K562 (cell line): ENCODE data around the gene ELOVL1. TPM values are rescaled to one million over a fixed set of nuclear protein-coding genes. Genes with fewer than 3 reads are reported as not detected.

Experiments
- ADNP ChIP-seq: fragments of 200-800 bp; sonication (Bioruptor generic); IDR thresholded peaks from 2 replicates; pipeline ENCODE4 v1.6.1; 2016; ENCODE audit warnings: missing genetic modification characterization, missing compliant biosample characterization
- CHD4 ChIP-seq: fragments of 200-600 bp; sonication (generic); IDR thresholded peaks from 3 replicates; pipeline ENCODE4 v1.6.1; 2012; ENCODE audit warnings: low read depth, mild to moderate bottlenecking, mixed read lengths, low read length, inconsistent platforms; ENCODE audit not compliant: insufficient read depth, insufficient replicate concordance, poor library complexity, severe bottlenecking
- ELF2 ChIP-seq: fragments of 250-450 bp; sonication (Bioruptor Pico); IDR thresholded peaks from 2 replicates; pipeline ENCODE4 v1.5.0; 2021; ENCODE audit warnings: mild to moderate bottlenecking
- GABPB1 ChIP-seq: sonication (generic); formaldehyde crosslinking; IDR thresholded peaks from 2 replicates; pipeline ENCODE4 v1.8.0; 2022; ENCODE audit warnings: mild to moderate bottlenecking, missing genetic modification reagents
- IFI16 ChIP-seq: fragments of 250-450 bp; sonication (Bioruptor Pico); IDR thresholded peaks from 2 replicates; pipeline ENCODE4 v2.1.2; 2022; ENCODE audit warnings: mild to moderate bottlenecking, inconsistent platforms
- ILK ChIP-seq: fragments of 450-650 bp; IDR thresholded peaks from 2 replicates; pipeline ENCODE4 v1.6.1; 2016; ENCODE audit warnings: missing genetic modification characterization, low read depth, mild to moderate bottlenecking, missing compliant biosample characterization, moderate library complexity, borderline replicate concordance
- MAFG ChIP-seq: fragments of 450-650 bp; conservative IDR thresholded peaks from 2 replicates; pipeline ENCODE4 v1.6.1; 2016; ENCODE audit warnings: missing genetic modification characterization, missing compliant biosample characterization
- RNF2 ChIP-seq: sonication (generic); IDR thresholded peaks from 2 replicates; pipeline ENCODE4 v1.6.1; 2016
- SRSF7 ChIP-seq: fragments of 200-400 bp; formaldehyde crosslinking; optimal IDR thresholded peaks from 2 replicates; pipeline ENCODE3; 2017; ENCODE audit warnings: mild to moderate bottlenecking, low read depth, low read length
- ZBTB8A ChIP-seq: fragments of 450-650 bp; IDR thresholded peaks from 2 replicates; pipeline ENCODE4 v1.6.1; 2018; ENCODE audit warnings: mild to moderate bottlenecking, moderate library complexity; ENCODE audit not compliant: partially characterized antibody
- polyA plus RNA-seq, 8 experiments: library from polyadenylated mRNA; depleted of rRNA in 4 of 8; stranded (reverse) in 5 of 8; unstranded in 3 of 8; fragments of >200 nt; fragmentation: Nextera tagmentation in 2 of 8; fragmentation: Illumina TruSeq in 1 of 8; extraction: Ambion mirVana in 2 of 8; extraction: Trizol in 1 of 8; gene quantifications; 2 replicates each; pipeline versions ENCODE4 v1.2.1 to v1.2.3, GENCODE V29; 2011 to 2014; ENCODE audit warnings: inconsistent platforms in 1 of 8, missing spikeins in 1 of 8
- total RNA-seq, 7 experiments: library from RNA; depleted of rRNA in 6 of 7; stranded (reverse); fragments of >200 nt in 6 of 7; fragmentation: Illumina TruSeq in 2 of 7; extraction: Trizol in 2 of 7; gene quantifications; 2 replicates each; pipeline versions ENCODE4 v1.2.1 to v1.2.3, GENCODE V29; 2011 to 2021; ENCODE audit warnings: low replicate concordance in 1 of 7
- TF ChIP-seq, protein P1 (sequence below): sonication (generic); formaldehyde crosslinking; IDR thresholded peaks from 2 replicates; pipeline ENCODE4 v1.8.0; 2022; ENCODE audit warnings: missing genetic modification reagents, mild to moderate bottlenecking, borderline replicate concordance
- TF ChIP-seq, protein P2 (sequence below): fragments of 150-350 bp; conservative IDR thresholded peaks from 2 replicates; pipeline ENCODE4 v1.6.1; 2014; ENCODE audit warnings: low read length
- TF ChIP-seq, protein P3 (sequence below): sonication (generic); formaldehyde crosslinking; IDR thresholded peaks from 2 replicates; pipeline ENCODE4 v1.5.0; 2020; ENCODE audit warnings: missing genetic modification reagents
- TF ChIP-seq, protein P4 (sequence below): fragments of 250-450 bp; sonication (Bioruptor Pico); IDR thresholded peaks from 2 replicates; pipeline ENCODE4 v1.4.0; 2020; ENCODE audit warnings: mild to moderate bottlenecking, moderate library complexity, borderline replicate concordance
- TF ChIP-seq, protein P5 (sequence below): fragments of 450-650 bp; IDR thresholded peaks from 2 replicates; pipeline ENCODE4 v1.7.1; 2018; ENCODE audit warnings: mild to moderate bottlenecking, low read depth; ENCODE audit not compliant: partially characterized antibody

ELOVL1 gene
- total and polyA plus RNA-seq, 9 of the 15 experiments (the other 6 are each of a cell fraction or from before 2014, with no cell fraction given): 51.0 to 157 (median 70.3) TPM

DNA sequence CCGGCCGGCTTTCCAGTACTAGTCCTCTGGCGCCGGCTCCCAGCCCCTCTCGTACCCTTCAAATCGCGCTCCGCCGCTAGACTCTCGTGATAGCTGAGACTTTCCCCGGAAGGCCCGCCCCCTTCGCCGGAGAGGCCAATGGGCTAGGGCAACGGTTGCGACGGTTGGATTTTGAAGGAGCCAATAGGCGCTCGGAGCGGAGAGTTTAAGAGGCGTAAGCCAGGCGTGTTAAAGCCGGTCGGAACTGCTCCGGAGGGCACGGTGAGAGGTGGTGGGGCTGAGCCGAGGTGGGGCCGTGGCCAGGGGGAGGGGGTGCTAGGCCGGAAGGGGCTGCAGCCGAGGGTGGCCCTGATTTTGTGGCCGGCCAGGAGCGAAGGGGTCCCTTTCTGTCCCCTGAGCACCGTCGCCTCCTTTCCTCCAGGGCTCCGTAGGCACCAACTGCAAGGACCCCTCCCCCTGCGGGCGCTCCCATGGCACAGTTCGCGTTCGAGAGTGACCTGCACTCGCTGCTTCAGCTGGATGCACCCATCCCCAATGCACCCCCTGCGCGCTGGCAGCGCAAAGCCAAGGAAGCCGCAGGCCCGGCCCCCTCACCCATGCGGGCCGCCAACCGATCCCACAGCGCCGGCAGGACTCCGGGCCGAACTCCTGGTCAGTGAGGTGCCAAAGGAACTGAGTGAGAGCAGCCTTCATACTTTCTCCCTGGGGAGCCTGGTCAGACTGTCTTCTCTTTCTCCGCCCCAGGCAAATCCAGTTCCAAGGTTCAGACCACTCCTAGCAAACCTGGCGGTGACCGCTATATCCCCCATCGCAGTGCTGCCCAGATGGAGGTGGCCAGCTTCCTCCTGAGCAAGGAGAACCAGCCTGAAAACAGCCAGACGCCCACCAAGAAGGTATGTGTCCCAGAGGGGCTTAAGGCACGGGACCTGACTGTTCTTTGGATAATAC lies 8.8 kb downstream of the ELOVL1 start, which contains the start of gene CDC20 (continued):
- TF ChIP-seq CHD4 (no peak), RNF2 (peak; percentile 30; the same call in 1 of the 2 replicates), SRSF7 (no peak), GABPB1 (CRISPR knock-in tag) (peak; percentile 93), MAFG (no peak), ADNP (no peak), IFI16 (CRISPR knock-in tag) (no peak), ZBTB8A (no peak), ELF2 (CRISPR knock-in tag) (peak; percentile 31; the same call in 1 of the 2 replicates), ILK (no peak)
- TF ChIP-seq, protein P1, sequence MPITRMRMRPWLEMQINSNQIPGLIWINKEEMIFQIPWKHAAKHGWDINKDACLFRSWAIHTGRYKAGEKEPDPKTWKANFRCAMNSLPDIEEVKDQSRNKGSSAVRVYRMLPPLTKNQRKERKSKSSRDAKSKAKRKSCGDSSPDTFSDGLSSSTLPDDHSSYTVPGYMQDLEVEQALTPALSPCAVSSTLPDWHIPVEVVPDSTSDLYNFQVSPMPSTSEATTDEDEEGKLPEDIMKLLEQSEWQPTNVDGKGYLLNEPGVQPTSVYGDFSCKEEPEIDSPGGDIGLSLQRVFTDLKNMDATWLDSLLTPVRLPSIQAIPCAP (CRISPR knock-in tag): no peak
- TF ChIP-seq, protein P2, sequence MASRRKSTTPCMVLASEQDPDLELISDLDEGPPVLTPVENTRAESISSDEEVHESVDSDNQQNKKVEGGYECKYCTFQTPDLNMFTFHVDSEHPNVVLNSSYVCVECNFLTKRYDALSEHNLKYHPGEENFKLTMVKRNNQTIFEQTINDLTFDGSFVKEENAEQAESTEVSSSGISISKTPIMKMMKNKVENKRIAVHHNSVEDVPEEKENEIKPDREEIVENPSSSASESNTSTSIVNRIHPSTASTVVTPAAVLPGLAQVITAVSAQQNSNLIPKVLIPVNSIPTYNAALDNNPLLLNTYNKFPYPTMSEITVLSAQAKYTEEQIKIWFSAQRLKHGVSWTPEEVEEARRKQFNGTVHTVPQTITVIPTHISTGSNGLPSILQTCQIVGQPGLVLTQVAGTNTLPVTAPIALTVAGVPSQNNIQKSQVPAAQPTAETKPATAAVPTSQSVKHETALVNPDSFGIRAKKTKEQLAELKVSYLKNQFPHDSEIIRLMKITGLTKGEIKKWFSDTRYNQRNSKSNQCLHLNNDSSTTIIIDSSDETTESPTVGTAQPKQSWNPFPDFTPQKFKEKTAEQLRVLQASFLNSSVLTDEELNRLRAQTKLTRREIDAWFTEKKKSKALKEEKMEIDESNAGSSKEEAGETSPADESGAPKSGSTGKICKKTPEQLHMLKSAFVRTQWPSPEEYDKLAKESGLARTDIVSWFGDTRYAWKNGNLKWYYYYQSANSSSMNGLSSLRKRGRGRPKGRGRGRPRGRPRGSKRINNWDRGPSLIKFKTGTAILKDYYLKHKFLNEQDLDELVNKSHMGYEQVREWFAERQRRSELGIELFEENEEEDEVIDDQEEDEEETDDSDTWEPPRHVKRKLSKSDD: peak; percentile 95
- TF ChIP-seq, protein P3, sequence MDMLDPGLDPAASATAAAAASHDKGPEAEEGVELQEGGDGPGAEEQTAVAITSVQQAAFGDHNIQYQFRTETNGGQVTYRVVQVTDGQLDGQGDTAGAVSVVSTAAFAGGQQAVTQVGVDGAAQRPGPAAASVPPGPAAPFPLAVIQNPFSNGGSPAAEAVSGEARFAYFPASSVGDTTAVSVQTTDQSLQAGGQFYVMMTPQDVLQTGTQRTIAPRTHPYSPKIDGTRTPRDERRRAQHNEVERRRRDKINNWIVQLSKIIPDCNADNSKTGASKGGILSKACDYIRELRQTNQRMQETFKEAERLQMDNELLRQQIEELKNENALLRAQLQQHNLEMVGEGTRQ (CRISPR knock-in tag): peak; percentile 15; the same call in 1 of the 2 replicates
- TF ChIP-seq, protein P4, sequence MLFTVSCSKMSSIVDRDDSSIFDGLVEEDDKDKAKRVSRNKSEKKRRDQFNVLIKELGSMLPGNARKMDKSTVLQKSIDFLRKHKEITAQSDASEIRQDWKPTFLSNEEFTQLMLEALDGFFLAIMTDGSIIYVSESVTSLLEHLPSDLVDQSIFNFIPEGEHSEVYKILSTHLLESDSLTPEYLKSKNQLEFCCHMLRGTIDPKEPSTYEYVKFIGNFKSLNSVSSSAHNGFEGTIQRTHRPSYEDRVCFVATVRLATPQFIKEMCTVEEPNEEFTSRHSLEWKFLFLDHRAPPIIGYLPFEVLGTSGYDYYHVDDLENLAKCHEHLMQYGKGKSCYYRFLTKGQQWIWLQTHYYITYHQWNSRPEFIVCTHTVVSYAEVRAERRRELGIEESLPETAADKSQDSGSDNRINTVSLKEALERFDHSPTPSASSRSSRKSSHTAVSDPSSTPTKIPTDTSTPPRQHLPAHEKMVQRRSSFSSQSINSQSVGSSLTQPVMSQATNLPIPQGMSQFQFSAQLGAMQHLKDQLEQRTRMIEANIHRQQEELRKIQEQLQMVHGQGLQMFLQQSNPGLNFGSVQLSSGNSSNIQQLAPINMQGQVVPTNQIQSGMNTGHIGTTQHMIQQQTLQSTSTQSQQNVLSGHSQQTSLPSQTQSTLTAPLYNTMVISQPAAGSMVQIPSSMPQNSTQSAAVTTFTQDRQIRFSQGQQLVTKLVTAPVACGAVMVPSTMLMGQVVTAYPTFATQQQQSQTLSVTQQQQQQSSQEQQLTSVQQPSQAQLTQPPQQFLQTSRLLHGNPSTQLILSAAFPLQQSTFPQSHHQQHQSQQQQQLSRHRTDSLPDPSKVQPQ (CRISPR knock-in tag): no peak
- TF ChIP-seq, protein P5, sequence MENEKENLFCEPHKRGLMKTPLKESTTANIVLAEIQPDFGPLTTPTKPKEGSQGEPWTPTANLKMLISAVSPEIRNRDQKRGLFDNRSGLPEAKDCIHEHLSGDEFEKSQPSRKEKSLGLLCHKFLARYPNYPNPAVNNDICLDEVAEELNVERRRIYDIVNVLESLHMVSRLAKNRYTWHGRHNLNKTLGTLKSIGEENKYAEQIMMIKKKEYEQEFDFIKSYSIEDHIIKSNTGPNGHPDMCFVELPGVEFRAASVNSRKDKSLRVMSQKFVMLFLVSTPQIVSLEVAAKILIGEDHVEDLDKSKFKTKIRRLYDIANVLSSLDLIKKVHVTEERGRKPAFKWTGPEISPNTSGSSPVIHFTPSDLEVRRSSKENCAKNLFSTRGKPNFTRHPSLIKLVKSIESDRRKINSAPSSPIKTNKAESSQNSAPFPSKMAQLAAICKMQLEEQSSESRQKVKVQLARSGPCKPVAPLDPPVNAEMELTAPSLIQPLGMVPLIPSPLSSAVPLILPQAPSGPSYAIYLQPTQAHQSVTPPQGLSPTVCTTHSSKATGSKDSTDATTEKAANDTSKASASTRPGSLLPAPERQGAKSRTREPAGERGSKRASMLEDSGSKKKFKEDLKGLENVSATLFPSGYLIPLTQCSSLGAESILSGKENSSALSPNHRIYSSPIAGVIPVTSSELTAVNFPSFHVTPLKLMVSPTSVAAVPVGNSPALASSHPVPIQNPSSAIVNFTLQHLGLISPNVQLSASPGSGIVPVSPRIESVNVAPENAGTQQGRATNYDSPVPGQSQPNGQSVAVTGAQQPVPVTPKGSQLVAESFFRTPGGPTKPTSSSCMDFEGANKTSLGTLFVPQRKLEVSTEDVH: no peak
